Measurements from ENCODE around the gene HOXD12.

HOXD12 gene

GRCh38 chr2:176090862-176091261 is 8.7 kb upstream of the HOXD12 start:
- H2BK5ac ChIP-seq (ENCODE audit: low read length), result no peak overlapping the region
- no peaks in the 10 kb centered on the region for H3K79me1 ChIP-seq (ENCODE audit: low read depth, low read length)
- H3K23ac ChIP-seq (ENCODE audit: low read depth, low read length, poor library complexity), result no peak overlapping the region
- no peak overlapping the region for H4K91ac ChIP-seq (ENCODE audit: low read depth, low read length, poor library complexity)
- peaks cover 46 to 97% (median 92%) of the 10 kb centered on the region in 3 experiments for H3K27me3 ChIP-seq (ENCODE audit: control insufficient read depth in 3 of 3, insufficient read depth in 3 of 3, low read depth in 1 of 3, low read length in 3 of 3)
- no peak overlapping the region for H2BK120ac ChIP-seq (ENCODE audit: low read depth, low read length)
- WGBS, 2 donors (ENCODE audit: extremely low coverage in 2 of 2, insufficient read length in 2 of 2, insufficient replicate concordance in 1 of 2), result no CpG with 5 or more reads among the region's 5 CpGs
- no peak overlapping the region for H4K8ac ChIP-seq (ENCODE audit: low read depth, low read length)
- H3K27ac ChIP-seq (replicated peaks; ENCODE audit: low read length), result no peak overlapping the region
- H3K9me3 ChIP-seq (replicated peaks in 1 of 2; ENCODE audit: control insufficient read depth in 2 of 2, insufficient read depth in 1 of 2, low read depth in 1 of 2, low read length in 2 of 2), result peaks cover 0 to 4% of the 10 kb centered on the region in 2 donors
- H3K18ac ChIP-seq (ENCODE audit: low read length), result no peak overlapping the region
- H3K4me1 ChIP-seq (ENCODE audit: control insufficient read depth in 2 of 2, insufficient read depth in 1 of 2, low read depth in 1 of 2, low read length in 2 of 2), result peaks cover 2 to 5% of the 10 kb centered on the region in 2 donors
- H2BK12ac ChIP-seq (ENCODE audit: low read length), result no peak overlapping the region
- no peak overlapping the region for H3K9ac ChIP-seq (ENCODE audit: low read depth, low read length, poor library complexity)
- H2BK15ac ChIP-seq (ENCODE audit: low read length), result no peak overlapping the region
- DNase-seq (ENCODE audit: low spot score), result no peak
- no peak overlapping the region for H3K14ac ChIP-seq (ENCODE audit: low read length)
- no peak overlapping the region for H3K4ac ChIP-seq (ENCODE audit: low read length)
- no peaks in the 10 kb centered on the region for H3K36me3 ChIP-seq (replicated peaks in 1 of 2; ENCODE audit: control insufficient read depth in 2 of 2, insufficient read depth in 2 of 2, low read length in 2 of 2)
- no peak overlapping the region for H3K4me3 ChIP-seq (ENCODE audit: low read length in 2 of 2)
- no peak overlapping the region for H2AK5ac ChIP-seq (ENCODE audit: low read depth, low read length)
- H2AFZ ChIP-seq (ENCODE audit: low read length), result no peak overlapping the region
- no peak overlapping the region for H3K4me2 ChIP-seq (ENCODE audit: insufficient read depth, low read length, poor library complexity, severe bottlenecking)

GRCh38 chr2:176091329-176092258 is 8.0 kb upstream of the HOXD12 start:
- no peak overlapping the region for H3K4me2 ChIP-seq (ENCODE audit: insufficient read depth, low read length, poor library complexity, severe bottlenecking)
- H2BK15ac ChIP-seq (ENCODE audit: low read length), result no peak overlapping the region
- H3K27ac ChIP-seq (replicated peaks; ENCODE audit: low read length), result no peak overlapping the region
- no peak overlapping the region for H2AK5ac ChIP-seq (ENCODE audit: low read depth, low read length)
- no peak overlapping the region for H3K4me3 ChIP-seq (ENCODE audit: low read length in 2 of 2)
- H2AFZ ChIP-seq (ENCODE audit: low read length), result peak overlapping the region; percentile 13
- H3K36me3 ChIP-seq (replicated peaks in 1 of 2; ENCODE audit: control insufficient read depth in 2 of 2, insufficient read depth in 2 of 2, low read length in 2 of 2), result no peaks in the 10 kb centered on the region
- no peak overlapping the region for H3K18ac ChIP-seq (ENCODE audit: low read length)
- H4K8ac ChIP-seq (ENCODE audit: low read depth, low read length), result no peak overlapping the region
- no CpG with 5 or more reads among the region's 31 CpGs for WGBS, 2 donors (ENCODE audit: extremely low coverage in 2 of 2, insufficient read length in 2 of 2, insufficient replicate concordance in 1 of 2)
- peaks cover 0 to 4% of the 10 kb centered on the region in 2 donors for H3K9me3 ChIP-seq (replicated peaks in 1 of 2; ENCODE audit: control insufficient read depth in 2 of 2, insufficient read depth in 1 of 2, low read depth in 1 of 2, low read length in 2 of 2)
- no peak for DNase-seq (ENCODE audit: low spot score)
- no peak overlapping the region for H2BK12ac ChIP-seq (ENCODE audit: low read length)
- no peak overlapping the region for H4K91ac ChIP-seq (ENCODE audit: low read depth, low read length, poor library complexity)
- H3K14ac ChIP-seq (ENCODE audit: low read length), result no peak overlapping the region
- peaks cover 2 to 5% of the 10 kb centered on the region in 2 donors for H3K4me1 ChIP-seq (ENCODE audit: control insufficient read depth in 2 of 2, insufficient read depth in 1 of 2, low read depth in 1 of 2, low read length in 2 of 2)
- no peaks in the 10 kb centered on the region for H3K79me1 ChIP-seq (ENCODE audit: low read depth, low read length)
- no peak overlapping the region for H2BK120ac ChIP-seq (ENCODE audit: low read depth, low read length)
- H3K4ac ChIP-seq (ENCODE audit: low read length), result no peak overlapping the region
- H3K9ac ChIP-seq (ENCODE audit: low read depth, low read length, poor library complexity), result no peak overlapping the region
- no peak overlapping the region for H2BK5ac ChIP-seq (ENCODE audit: low read length)
- peaks cover 48 to 97% (median 91%) of the 10 kb centered on the region in 3 experiments for H3K27me3 ChIP-seq (ENCODE audit: control insufficient read depth in 3 of 3, insufficient read depth in 3 of 3, low read depth in 1 of 3, low read length in 3 of 3)
- H3K23ac ChIP-seq (ENCODE audit: low read depth, low read length, poor library complexity), result peak overlapping the region; percentile 4

- H3K14ac ChIP-seq (ENCODE audit: low read length), result no peak within 1 kb of the TSS
- peak within 1 kb of the TSS; percentile 45 for H3K9ac ChIP-seq (ENCODE audit: low read depth, low read length, poor library complexity)
- H3K23ac ChIP-seq (ENCODE audit: low read depth, low read length, poor library complexity), result peak within 1 kb of the TSS; percentile 68
- H2BK5ac ChIP-seq (ENCODE audit: low read length), result no peak within 1 kb of the TSS
- H2BK120ac ChIP-seq (ENCODE audit: low read depth, low read length), result no peak within 1 kb of the TSS
- peak within 1 kb of the TSS; percentile 17 to 34 for H3K4me3 ChIP-seq (ENCODE audit: low read length in 2 of 2)
- H3K27ac ChIP-seq (replicated peaks; ENCODE audit: low read length), result no peak within 1 kb of the TSS
- WGBS, 2 donors (ENCODE audit: extremely low coverage in 2 of 2, insufficient read length in 2 of 2, insufficient replicate concordance in 1 of 2), result no CpG with 5 or more reads among the region's 95 CpGs
- no peaks in the 10 kb centered on the region for H3K36me3 ChIP-seq (replicated peaks in 1 of 2; ENCODE audit: control insufficient read depth in 2 of 2, insufficient read depth in 2 of 2, low read length in 2 of 2)
- H2AFZ ChIP-seq (ENCODE audit: low read length), result peak within 1 kb of the TSS; percentile 95
- H3K18ac ChIP-seq (ENCODE audit: low read length), result peak within 1 kb of the TSS; percentile 67
- H2AK5ac ChIP-seq (ENCODE audit: low read depth, low read length), result no peak within 1 kb of the TSS
- no peak within 1 kb of the TSS for H4K8ac ChIP-seq (ENCODE audit: low read depth, low read length)
- no peak within 1 kb of the TSS for H3K4ac ChIP-seq (ENCODE audit: low read length)
- peaks cover 0 to 4% of the 10 kb centered on the region in 2 donors for H3K9me3 ChIP-seq (replicated peaks in 1 of 2; ENCODE audit: control insufficient read depth in 2 of 2, insufficient read depth in 1 of 2, low read depth in 1 of 2, low read length in 2 of 2)
- DNase-seq (ENCODE audit: low spot score), result no peak
- peaks cover 54 to 97% (median 91%) of the 10 kb centered on the region in 3 experiments for H3K27me3 ChIP-seq (ENCODE audit: control insufficient read depth in 3 of 3, insufficient read depth in 3 of 3, low read depth in 1 of 3, low read length in 3 of 3)
- H3K4me2 ChIP-seq (ENCODE audit: insufficient read depth, low read length, poor library complexity, severe bottlenecking), result peak within 1 kb of the TSS; percentile 72
- no peak within 1 kb of the TSS for H2BK15ac ChIP-seq (ENCODE audit: low read length)
- peaks cover 2 to 5% of the 10 kb centered on the region in 2 donors for H3K4me1 ChIP-seq (ENCODE audit: control insufficient read depth in 2 of 2, insufficient read depth in 1 of 2, low read depth in 1 of 2, low read length in 2 of 2)
- no peaks in the 10 kb centered on the region for H3K79me1 ChIP-seq (ENCODE audit: low read depth, low read length)
- no peak within 1 kb of the TSS for H2BK12ac ChIP-seq (ENCODE audit: low read length)
- H4K91ac ChIP-seq (ENCODE audit: low read depth, low read length, poor library complexity), result no peak within 1 kb of the TSS
Observed at GRCh38 chr2:176092270-176093144, 7.1 kb upstream of the HOXD12 start, which contains the start of gene HOXD13. HOXD13 (plus strand) TSS chr2:176092721; CDS start chr2:176092891, 170 bp downstream.
